Measurements from ENCODE around the gene ORC5.

Gene ORC5

DNA sequence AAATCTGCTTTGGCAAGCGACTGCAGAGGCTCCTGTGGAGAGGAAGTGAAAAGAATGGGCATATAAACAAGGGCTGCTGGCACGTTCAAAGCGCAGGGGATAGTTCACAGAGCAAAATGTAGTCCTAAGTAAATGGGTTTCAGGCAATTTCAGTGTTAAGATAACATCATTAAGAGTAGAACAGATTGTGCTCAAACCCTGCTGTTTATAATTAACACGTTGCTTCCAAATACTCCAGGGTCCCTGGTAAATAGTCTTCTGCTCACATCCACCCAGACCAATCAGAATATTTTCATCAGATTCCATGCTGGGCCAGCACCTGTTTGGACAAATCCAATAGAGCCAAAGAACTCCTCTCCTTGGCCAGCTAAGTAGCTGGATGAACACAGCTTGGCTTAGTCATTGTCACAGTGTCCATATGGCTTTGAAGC, 81.4 kb downstream of the ORC5 start:
- no peak for DNase-seq (ENCODE audit: low read depth)

DNA sequence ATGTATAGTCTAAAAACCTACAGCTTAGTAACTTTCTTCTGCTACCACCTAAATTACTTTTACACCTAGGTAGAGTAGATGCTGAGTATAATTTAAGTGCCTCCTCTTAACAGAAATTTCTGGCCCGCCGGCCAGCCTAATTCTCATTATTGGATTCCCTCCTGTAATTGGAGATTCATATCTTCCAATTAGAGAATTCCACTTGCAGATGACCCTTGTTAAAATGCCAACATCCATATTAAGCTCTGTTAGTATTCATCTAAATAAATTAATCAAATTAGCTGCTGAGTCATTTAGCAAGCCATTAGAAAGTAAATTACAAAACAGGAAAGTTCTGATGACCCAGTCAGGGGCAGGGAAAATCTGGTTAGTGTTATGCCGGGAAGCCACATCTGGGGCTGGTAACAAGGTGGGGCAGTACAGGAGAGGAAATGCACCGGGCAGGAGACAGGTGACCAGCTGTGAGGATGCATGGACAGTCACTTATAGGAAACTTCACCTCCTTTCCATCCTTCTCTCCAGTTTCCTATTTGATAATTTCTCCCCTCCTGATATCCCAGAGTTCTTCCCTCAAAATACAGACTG, 82.8 kb downstream of the ORC5 start:
- DNase-seq (ENCODE audit: low read depth), result no peak

- DNase-seq (ENCODE audit: low read depth), result no peak
Measured at GRCh38 chr7:104124469-104124868, 83.3 kb downstream of the ORC5 start.

DNA sequence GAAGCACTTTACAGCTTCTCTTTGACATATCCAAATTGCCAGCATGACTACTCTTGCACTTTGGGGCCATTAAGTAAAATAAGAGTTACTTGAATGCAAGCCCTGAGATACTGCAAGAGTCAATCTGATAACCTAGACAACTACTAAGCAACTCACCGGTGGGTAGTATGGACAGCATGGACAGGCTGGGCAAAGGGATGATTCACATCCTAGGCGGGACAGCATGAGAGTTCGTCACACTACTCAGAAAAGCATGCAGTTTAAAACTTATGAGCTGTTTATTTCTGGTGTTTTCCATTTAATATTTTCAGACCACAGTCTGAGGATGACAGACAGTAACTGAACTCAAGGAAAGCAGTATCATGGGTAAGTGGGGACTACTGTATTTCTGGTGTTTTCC, 84.0 kb downstream of the ORC5 start:
- no peak for DNase-seq (ENCODE audit: low read depth)

- no peak for DNase-seq (ENCODE audit: low read depth)
Measured at GRCh38 chr7:104113788-104114187, 94.0 kb downstream of the ORC5 start.

DNA sequence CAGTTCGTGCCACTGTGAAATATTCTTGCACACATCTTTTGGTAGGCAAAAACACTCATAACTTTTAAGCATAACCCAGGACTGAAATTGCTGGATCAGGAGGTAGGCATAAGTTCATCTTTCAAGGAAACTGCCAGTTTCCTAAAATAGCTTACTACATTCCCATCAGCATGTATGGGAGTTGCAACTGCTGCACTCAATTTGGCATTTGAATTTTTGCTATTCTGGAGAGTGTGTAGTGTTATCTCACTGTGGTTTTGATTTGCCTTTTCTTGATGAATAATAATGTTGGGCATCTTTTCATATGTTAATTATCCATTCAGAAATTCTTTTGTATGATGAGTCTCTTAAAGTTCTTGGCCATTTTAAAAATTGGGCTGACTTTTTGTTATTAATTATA, 95.2 kb downstream of the ORC5 start:
- no peak for DNase-seq (ENCODE audit: low read depth)

GRCh38 chr7:104111271-104111670, 96.5 kb downstream of the ORC5 start:
- DNase-seq (ENCODE audit: low read depth), result no peak

- no peak for DNase-seq (ENCODE audit: low read depth)
Measured at GRCh38 chr7:104106108-104106905, 101.5 kb downstream of the ORC5 start.

DNA sequence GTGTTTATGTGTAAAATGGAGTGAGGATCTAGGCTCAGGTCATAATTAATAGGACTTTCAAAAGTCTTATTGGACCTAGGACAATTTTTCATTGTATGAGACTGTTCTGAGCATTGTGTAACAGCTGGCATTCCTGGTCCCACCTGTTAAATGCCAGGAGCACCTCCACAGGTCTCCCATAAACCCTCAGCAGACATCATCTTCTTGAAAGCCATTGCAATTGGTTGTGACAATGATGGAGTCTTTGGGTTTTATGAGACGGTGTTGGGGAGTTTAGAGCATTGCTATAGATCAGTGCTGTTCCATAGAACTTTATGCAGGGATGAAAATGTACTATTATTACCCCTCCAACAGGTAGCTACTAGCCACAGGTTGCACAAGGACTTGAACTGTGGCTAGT, 108.9 kb downstream of the ORC5 start:
- no peak for DNase-seq (ENCODE audit: low read depth)

- DNase-seq (ENCODE audit: low read depth), result no peak
Measured at GRCh38 chr7:104096683-104097082, 111.1 kb downstream of the ORC5 start.

- no peak for DNase-seq (ENCODE audit: low read depth)
Measured at GRCh38 chr7:104093127-104093526, 114.7 kb downstream of the ORC5 start.

DNA sequence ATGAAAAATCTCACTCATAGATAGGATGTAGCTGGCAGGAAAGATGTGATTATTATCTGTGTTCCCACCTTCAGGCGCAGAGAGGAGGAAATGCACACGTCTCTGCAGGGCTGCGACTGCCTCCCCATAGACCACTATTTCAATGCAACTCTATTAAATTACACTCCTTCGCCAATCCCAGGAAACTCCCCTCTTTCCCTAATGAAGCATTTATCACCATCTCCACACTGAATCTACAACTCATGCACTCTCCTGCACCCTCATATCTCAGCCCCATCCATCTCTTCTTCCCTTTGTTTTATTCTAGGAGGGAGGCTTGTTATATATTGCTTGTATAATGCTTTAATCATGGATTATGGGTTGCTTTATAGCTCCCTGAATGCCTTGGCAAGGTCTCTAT, 116.6 kb downstream of the ORC5 start:
- DNase-seq (ENCODE audit: low read depth), result no peak

- DNase-seq (ENCODE audit: low read depth), result no peak
Measured at GRCh38 chr7:104089612-104090011, 118.2 kb downstream of the ORC5 start.

DNA sequence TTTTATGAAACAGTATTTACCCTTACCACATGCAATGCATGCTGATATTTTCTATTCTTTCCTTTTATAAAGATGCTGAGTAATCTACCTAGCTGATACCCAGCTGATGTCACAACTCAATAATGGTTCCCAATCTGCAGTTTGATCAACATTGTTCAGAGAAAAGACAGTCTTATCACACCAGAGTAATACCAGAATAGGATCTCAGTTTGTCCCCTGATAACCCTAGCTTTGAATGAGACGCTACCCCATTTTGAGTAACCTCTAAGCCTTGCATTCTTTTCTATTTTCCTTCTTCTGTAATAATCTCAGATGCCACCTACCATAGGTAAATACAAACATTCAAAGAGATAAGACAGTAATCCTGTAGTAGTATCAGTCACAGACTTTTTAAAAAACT, 118.8 kb downstream of the ORC5 start:
- DNase-seq (ENCODE audit: low read depth), result no peak
